ENCODE results near the gene ANP32A.
A peak's percentile ranks its signal among the peaks of the same experiment; 100 is the strongest.
"Not testable (repeated sequence)": the region's sequence is repeated elsewhere in the genome, so short reads cannot be mapped to it uniquely, and the experiment has no call there.

ANP32A gene

DNA sequence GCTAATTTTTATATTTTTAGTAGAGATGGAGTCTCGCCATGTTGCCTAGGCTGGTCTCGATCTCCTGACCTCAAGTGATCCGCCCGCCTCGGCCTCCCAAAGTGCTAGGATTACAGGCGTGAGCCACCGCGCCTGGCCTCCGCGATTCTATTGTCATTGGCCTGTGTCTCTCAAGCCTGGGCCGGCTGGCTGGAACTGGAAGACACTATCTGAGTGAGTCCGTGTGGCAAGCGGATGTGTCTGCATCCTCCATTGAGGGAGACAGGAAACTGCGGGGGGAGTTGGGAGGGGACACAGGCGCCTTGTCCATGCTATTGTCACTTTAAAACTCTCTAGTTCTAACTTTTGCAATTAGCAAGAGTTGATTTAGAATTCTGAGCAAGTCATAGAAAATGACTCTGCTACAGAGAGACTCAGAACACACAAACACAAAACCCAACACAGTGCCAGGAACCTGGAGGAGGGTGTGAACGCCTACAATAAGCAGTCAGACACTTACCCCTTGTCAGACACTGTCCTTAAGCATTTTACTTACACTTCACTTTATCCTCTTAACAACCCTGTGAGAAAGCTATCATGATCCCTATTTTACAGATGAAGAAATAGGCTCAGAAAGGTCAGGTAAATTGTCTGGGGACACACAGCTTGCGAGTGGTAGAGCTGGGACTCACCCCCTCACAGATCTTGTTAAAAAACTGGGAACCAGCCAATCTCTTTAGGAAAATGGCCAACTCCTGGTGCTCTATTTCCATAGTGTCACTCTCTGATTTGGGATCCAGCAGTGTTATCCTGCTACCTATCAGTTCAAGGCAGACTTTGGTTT, 38.7 kb downstream of the ANP32A start:
- no peak for DNase-seq

DNA sequence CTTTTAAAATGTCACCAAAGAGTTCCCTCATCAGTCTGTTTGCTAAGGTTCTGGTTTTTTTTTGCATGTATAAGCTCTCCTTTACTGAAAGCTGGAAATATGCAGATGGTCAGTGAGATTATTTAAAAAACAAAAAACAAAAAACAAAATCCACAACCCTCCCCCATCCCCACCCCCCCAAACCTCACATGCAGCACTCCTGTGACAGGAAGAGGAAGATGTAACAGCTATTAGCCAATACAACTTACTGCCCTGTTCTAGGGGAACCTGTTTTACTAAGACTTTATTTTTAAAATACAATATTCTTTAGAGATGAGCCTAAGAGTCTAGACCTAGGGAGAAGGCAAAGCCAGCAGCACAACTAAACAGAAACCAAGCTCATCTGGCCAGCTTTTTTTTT, 39.5 kb downstream of the ANP32A start:
- DNase-seq = no peak

DNA sequence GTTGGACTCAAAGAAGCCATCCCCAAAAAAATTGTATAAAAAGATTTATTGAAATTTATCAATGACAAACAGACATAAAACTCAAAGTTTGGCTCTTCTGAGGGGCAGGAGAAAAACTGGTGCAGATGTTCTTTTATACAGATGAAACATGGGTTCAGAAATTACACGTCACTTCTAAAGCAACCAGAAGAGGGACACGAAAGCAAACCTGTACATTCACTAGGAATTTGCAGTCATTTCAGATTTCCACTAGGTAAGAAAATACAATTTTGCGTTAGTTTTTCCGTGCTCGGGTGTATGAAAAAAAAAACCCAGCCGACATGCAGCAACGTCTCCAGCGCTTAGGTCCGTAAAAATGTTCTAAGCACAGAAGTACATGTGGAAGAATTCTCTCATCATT, 41.8 kb downstream of the ANP32A start:
- no peak for DNase-seq

DNA sequence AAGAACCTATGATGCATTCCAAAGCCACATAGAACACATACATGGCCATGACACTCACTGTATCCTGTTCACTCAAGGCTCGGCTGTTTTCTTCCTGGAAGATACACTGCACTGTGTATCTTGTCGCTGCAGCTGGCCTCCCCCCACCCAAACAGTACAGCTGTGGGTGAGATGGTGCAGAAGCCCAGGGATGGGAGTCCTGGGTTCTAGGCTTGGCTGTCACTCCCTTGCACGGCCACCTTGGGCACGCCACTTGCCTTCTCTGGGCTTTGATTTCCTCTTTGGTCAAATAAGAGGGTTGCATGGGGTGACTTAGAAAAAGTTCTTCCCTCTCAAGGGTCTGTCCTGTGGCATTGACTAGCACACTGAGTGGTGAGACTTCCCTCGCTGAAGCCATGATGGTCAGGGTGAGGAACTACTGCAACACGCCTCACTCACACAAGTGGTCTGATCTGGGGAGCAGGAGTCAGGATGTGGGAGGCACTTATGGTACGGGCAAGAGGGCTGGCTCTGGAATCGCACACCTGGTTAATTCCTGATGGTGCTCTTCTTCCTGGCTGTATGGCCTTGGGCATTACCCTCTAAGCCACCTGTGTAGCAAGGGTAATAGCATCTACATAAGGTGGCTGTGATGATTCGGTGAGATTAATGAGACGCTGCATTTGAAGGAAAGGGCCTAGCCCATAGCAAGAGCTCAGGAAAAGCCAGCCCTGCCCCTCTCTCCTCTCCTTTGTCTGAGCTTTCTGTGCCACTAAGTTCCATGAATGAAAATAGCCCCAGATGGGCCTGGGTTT, 44.0 kb downstream of the ANP32A start:
- DNase-seq = no peak

DNA sequence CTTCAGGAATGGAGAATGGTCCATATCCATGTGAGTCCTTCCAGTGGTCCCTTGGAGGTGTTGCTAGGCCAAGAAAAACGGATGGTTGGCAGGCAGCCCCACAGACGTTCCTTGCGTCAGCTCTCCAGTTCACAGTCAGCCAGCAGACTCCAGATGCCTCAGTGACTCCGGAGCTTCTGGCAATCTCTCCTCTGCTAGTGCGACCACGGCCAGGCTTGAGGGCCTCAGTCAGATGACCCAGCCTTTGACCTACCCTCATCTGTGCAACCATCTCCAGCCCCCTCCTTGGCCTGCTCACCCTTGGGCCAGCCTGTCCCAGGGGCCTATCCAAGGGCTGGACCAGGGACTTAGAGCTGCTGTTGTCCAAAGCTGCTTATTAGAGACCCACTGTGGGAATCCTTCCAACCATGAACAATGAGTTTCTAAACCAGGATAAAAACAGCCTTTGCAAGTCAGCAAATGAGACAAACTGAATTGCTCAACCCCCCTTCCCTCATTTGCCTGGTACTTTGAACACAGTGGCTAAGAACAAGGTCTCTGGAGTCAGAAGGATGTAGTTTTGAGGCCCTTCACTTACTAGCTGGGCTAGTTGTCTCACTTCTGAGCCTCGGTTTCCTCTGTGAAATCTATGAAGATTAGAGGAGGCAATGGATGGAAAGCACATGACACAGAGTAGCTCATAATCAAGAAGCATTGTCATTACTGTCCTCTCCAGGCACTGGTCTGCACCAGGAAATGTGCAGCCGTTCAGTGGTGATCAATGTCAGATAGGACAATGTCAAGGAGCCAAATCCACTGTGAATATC, 44.8 kb downstream of the ANP32A start:
- peak; percentile 58 to 73 for DNase-seq

DNA sequence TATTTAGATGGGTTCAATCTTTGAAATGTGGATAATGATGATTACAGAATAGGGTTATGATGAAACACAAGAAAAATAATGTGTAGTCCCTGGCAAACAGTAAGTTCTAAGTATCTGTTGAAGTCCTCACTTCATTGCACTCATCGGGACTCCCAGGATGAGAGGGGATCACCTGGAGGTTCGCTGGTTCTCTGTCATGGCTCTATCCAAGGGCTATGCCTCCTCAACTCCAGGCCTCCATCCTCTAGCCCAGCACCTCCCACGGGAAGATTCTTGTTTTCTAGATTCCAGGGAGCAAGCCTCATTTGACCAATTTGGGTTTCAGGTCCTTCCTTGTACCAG, 45.5 kb downstream of the ANP32A start:
- no peak for DNase-seq

DNA sequence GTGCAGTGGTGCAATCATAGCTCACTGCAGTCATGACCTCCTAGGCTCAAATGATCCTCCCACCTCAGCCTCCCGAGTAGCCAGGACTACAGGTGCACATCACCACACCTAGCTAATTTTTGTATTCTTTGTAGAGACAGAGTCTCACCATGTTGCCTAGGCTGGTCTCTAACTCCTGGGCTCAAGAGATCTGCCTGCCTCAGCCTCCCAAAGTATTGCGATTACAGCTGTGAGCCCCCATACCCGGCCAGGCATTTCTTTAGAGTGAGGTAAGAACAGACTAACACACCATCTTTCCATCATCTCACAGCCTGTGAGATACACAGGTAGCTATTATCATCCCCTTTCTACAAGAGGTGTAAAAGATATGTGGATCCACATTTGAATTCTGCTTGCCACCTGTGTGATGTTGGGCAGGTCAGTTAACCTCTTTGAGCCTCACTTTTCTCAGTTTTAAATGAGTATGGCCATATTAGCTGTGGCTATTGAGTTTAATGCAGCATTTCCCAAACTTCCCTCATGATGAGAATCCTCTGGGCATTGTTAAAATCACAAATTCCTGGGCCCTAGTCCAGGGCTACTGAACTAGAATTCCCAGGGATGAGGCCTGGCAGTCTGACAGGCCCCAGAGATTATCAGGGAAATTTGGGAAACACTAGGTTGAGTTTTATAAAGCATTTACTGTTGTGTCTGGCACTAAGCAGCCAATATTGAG, 46.0 kb downstream of the ANP32A start:
- peak in 1 of 2 experiments; percentile 24 for DNase-seq

DNA sequence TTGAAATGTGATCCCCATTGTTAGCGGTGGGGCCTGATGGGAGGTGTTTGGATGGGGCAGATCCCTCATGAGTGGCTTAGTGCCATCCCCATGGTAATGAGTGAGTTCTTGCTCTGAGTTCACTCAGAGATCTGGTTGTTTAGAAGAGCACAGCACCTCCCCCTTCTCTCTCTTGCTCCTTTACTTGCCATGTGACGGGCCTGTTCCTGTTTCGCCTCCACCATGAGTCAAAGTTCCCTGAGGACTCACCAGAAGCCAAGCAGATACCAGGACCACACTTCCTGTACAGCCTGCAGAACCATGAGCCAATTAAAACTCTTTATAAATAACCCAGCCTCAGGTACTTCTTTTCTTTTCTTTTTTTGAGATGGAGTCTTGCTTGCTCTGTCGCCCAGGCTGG, 46.6 kb downstream of the ANP32A start:
- DNase-seq = no peak

DNA sequence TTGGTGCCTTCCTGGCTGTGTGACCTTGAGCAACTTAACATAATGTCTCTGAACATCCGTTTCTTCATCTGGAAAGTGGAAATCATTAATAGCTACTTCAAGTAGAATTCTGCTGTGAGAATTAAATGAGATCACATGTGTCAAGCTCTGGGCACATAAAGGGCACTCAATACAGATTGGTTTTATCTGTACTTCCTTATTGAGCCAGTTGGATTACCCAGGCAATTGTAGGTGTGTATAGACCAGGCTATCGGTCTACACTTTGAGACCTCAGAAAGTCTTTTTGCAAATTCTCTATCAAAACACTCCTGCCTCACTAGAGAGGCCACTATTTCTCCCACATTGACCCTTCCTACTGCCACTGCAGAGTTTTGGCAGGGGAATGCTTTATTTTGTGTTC, 47.7 kb downstream of the ANP32A start:
- DNase-seq = no peak

DNA sequence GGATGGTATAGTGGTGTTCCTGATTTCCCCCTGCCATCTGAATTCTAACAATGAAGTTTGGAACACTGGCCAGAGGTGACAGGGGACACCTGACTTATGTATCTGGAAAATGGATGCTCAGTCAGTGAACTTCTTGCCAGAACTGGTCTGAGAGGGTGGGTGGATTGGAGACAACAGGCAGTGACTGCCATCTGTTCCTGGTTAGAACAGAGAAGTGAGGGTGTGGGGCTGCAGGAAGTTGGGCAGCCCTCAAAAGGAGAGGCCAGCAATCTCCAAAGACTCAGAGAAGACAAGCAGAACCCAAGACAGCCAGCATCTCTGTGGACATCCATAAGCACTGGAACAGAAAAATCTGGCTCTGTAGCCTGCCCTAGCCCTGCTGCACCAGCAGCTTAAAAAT, 50.5 kb downstream of the ANP32A start:
- peak in 1 of 2 experiments; percentile 30 for DNase-seq

DNA sequence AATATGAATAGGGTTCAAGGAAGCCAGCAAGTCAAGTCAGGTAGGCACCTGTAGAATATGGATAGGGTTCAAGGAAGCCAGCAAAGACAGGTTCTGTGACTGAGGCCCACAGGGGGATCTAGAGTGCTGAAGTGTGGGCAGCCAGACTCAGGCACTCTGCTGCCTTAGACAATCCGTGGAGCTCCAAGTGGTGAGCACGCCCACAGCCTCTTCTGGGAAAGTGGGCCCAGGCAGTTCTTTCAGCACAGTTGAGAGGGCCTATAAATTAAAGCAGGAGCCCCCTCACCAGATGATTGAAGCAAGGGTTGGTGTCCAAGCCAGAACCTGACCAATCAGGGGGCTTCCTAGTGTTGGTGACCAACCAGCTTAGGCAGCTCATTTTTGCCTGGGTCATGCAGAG, 51.0 kb downstream of the ANP32A start:
- no peak for DNase-seq

DNA sequence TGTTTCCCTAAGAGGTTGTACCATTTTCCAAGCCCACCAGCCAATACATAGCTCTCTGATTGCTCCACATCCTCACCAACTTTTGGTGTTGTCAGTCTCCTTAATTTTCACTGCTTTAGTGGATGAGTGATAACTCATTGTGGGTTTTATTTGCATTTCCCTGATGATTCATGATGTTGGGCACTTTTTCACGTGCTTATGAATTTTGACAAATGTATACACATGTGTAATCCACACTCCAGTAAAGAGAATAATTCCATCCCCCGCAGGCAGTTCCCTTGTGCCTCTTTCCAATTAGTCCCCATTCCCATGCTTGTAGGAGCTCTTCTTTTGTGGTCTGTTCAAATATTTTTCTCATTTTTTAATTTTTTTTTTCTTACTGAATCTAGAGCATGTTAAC, 52.4 kb downstream of the ANP32A start:
- no peak for DNase-seq

DNA sequence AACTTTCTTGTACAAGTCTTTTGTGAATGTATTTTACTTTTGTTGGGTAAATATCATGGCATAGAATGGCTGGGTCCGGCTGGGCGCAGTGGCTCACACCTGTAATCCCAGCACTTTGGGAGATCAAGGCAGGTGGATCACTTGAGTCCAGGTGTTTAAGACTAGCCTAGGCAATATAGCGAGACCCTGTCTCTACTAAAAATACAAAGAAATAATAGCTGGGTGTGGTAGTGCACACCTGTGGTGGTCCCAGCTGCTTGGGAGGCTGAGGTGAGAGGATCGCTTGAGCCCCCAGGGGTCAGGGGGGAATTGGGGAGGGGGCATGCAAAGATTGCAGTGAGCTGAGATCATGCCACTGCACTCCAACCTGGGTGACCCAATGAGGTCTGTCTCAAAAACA, 52.9 kb downstream of the ANP32A start:
- no peak for DNase-seq

DNA sequence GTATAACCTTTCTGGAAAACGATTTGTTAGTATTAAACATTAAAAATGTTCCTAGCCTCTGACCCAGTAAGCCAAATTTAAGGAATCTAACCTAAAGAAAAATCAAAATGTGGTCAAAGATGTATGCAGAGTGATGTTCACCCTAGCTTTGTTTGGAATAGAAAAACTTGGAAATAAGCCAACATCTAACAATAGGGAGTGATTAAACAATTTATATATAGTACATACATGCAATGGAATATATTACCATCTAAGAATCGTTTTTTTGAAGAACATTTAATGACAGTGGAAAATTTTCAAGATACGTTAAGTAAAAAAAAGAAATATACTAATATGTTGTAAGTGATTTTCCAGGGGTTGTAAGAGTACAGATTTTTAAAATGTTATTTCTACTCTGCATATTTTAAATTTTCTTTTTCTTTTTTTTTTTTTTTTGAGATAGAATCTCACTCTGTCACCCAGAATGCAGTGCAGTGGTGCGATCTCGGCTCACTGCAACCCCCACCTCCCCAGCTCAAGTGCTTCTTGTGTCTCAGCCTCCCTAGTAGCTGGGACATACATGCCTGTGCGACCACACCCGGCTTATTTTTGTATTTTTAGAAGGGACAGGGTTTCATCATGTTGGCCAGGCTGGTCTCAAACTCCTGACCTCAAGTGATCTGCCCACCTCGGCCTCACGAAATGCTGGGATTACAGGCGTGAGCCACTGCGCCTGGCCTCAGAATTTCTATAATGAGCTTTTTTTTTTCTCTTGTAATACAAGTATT, 54.9 kb downstream of the ANP32A start:
- DNase-seq = no peak

DNA sequence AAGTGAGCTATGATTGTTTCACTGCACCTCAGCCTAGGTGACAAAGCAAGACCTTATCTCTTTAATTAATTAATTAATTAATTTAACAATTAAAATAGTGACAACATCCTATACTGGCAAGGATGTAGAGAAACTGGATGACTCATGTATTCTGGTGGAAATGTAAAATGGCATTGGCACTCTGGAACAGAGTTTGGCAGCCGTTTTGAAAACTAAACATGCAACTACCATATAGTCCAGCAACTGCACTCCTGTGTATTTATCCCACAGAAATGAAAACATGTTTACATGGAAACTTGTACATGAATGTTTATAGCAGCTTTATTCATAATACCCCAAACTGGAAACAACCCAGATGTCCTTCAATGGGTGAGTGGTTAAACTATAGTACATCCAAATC, 56.6 kb downstream of the ANP32A start:
- DNase-seq = peak in 1 of 2 experiments; percentile 38

DNA sequence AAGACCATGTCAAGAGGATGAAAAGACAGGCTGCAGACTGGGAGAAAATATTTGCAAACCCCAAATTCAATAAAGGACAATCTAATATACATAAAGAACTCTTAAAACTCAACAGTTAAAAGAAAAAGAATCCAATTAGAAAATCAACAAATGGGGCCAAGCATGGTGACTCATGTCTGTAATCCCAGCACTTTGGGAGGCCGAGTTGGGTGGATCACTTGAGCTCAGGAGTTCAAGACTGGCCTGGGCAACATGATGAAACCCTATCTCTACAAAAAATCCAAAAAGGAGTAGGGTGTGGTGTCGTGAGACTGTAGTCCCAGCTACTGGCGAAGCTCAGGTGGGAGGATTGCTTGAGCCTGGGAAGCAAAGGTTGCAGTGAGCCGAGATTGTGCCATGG, 57.6 kb downstream of the ANP32A start:
- DNase-seq = no peak

DNA sequence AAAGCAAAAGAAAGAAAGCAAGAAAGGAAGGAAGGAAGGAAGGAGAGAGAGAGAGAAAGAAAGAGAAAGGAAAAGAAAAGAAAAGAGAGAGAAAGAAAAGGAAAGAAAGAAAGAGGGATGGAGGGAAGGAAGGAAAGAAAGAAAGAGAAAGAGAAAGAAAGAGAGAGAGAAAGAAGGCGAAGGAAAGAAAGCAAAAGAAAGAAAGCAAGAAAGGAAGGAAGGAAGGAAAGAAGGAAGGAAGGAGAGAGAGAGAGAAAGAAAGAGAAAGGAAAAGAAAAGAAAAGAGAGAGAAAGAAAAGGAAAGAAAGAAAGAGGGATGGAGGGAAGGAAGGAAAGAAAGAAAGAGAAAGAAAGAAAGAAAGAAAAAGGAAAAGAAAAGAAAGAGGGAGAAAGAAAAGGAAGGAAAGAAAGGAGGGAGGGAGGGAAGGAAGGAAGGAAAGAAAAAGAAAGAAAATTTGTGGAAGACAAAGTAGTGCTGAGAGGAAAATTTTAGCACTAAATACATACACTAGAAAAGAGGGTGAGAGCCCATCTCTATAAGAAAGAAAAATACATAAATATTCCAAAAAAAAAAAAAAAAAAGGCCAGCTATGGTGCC, 60.6 kb downstream of the ANP32A start:
- not testable (repeated sequence) for DNase-seq

DNA sequence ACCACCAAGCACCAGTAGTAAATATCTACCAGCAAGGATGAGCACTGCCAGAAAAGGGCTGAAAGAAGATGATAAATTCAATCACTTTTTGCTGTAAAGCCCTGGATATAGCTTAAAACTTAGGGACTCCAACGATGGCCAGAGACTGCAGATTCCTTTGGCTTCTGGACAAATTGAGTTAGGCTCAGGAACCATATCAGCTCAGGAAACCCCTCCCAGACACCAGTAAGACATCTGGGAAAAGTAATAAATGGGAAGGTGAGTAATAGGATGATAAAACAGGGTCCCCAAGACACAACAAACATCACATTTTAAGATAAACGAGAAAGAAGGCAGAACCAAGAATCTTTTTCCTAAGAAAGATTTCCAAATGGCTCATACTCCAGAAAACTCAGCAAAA, 65.0 kb downstream of the ANP32A start:
- DNase-seq = no peak

DNA sequence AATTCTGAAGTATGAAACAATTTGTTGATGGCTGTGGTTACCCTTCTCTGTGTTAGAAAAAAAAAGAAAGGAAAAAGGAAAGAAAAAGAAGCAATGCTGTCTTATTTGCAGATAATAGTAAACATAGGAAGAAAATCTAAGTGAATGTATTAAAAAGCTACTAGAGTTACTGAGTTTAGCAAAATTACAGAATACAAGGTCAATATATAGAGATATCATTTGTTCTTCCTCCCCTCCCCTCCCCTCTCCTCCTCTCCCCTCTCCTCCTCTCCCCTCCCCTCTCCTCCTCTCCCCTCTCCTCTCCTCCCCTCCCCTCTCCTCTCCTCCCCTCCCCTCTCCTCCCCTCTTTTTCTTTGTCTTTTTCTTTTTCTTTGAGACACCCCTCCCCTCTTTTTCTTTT, 69.1 kb downstream of the ANP32A start:
- DNase-seq = no peak

DNA sequence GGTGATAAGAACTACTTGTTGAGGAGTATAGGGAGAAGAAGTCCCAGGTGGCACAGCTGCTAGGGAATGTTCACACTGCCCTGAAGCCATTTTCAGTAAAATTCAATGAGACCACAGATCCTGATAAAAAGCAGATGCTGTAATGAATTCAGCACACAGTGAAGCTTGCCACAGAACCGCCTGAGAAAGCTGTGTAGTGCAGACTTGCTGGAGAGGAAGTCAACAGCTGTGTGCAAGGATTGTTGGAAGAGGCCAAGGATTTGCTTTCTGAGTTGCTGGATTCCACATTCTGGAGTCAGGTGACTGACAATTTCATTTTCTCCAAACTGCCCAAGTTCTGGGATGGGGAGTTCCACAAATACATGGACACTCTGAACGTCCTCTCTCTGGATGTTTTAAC, 70.9 kb downstream of the ANP32A start:
- no peak for DNase-seq

DNA sequence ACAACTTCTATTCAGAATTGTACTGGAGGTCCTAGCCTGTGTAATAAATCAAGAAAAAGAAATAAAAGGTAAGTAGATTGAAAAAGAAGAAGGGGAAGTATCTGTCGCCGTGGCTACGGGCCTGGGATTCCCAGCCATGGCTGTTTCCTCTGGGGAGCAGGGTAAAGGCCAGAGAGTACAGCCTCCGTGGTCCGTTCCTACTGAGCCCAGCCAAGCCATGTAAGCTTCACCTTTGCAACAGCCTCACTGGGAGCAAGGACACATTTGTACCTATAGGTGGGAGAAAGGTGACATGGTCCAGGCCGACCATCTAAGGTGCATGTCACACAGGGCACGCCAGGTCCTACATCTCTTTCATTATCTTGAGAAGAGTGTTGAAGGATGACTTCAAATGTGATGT, 71.3 kb downstream of the ANP32A start:
- DNase-seq = no peak

DNA sequence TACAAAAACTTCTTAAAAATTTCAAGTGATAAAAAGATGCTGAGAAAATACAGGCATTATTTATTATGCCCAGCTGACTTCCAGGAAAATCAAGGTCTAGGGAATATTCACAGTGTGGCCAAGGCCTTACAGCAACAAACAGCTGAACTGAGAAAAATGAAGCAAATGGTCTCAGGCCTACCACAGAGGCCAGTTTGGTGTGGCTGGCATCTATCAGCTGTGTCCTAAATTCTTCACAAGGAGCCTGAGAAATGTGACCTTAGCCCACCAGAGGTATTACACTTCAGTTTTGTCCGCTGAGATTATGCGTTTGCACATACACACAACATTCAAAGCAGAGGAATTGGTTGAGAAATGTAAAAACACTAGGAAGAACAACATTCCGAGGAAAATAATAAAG, 77.4 kb downstream of the ANP32A start:
- no peak for DNase-seq
